HCT116 (cell line): Measurements from ENCODE around the gene BSX. TPM values are rescaled to one million over a fixed set of nuclear protein-coding genes. Genes with fewer than 3 reads are reported as not detected.

ENCODE experiments used
- ATAC-seq: fragments of 200-7000 bp; cut with Tn5 transposase; 2 replicates; pipeline ENCODE4 v1.9.1; 2020; ENCODE audit warnings: mild to moderate bottlenecking, moderate library complexity
- BruUV-seq: library from RNA; stranded (reverse); fragments of 400-500 nt; replicated peaks from 2 replicates; lab custom pipeline; 2021; lab: Mats Ljungman, UMichigan
- CTCF ChIA-PET: fragments of 300-600 bp; sonication (Branson Sonifier 250); formaldehyde crosslinking; loops from one replicate; lab custom pipeline; 2021; ENCODE audit warnings: antibody characterized with exemption; lab: Charles Lee
- POLR2A ChIA-PET: fragments of 300-600, 350-600 bp; sonication (Branson Sonifier 250); formaldehyde crosslinking; loops from one replicate; lab custom pipeline; 2021; ENCODE audit warnings: antibody characterized with exemption; lab: Charles Lee
- RAD21 ChIA-PET, 2 experiments: fragments of 300-600 bp; sonication (Branson Sonifier 250); formaldehyde crosslinking; loops; one replicate each; lab custom pipeline; 2023; ENCODE audit warnings: low total read pairs in 2 of 2; ENCODE audit not compliant: uncharacterized antibody in 2 of 2, unreplicated experiment in 2 of 2, low non-redundant PET in 1 of 2; lab: Charles Lee
- DNase-seq: peaks from one replicate; pipeline ENCODE4 v3.0.0-alpha.2; 2010; ENCODE audit warnings: low read depth, low spot score
- H2AFZ ChIP-seq: fragments of 200-600 bp; shearing (Covaris generic), sonication (generic); 2 replicates; pipeline ENCODE4 v1.6.1; 2017; ENCODE audit warnings: low read depth, mixed run types, mixed read lengths, antibody characterized with exemption, low read length; ENCODE audit not compliant: poor library complexity, severe bottlenecking
- H3K27ac ChIP-seq: 2 replicates; pipeline ENCODE4 v1.5.1; 2012; ENCODE audit warnings: low read depth, low read length
- H3K27me3 ChIP-seq: fragments of 200-600 bp; sonication (generic); 2 replicates; pipeline ENCODE4 v1.6.1; 2016; ENCODE audit warnings: mixed run types, low read length, mixed read lengths; ENCODE audit not compliant: insufficient read depth
- H3K36me3 ChIP-seq, 2 experiments: fragments of 200-500 bp in 1 of 2; fragments of 200-600 bp in 1 of 2; sonication (Bioruptor generic) in 1 of 2; sonication (generic) in 1 of 2; 2 replicates each; pipeline versions ENCODE4 v1.5.1 to v1.6.1; 2014 to 2016; ENCODE audit warnings: low read length in 2 of 2, inconsistent platforms in 1 of 2, mixed read lengths in 1 of 2, mixed run types in 1 of 2; ENCODE audit not compliant: insufficient read depth in 2 of 2, control insufficient read depth in 1 of 2
- H3K4me1 ChIP-seq, 2 experiments: fragments of 200-600 bp in 1 of 2; sonication (generic) in 1 of 2; 2 replicates each; pipeline versions ENCODE4 v1.5.1 to v1.6.1; 2012 to 2017; ENCODE audit warnings: low read length in 2 of 2, inconsistent platforms in 1 of 2, mild to moderate bottlenecking in 1 of 2, mixed read lengths in 1 of 2, mixed run types in 1 of 2, moderate library complexity in 1 of 2; ENCODE audit not compliant: insufficient read depth in 2 of 2, control insufficient read depth in 1 of 2
- H3K4me2 ChIP-seq: fragments of 200-600 bp; sonication (generic); 2 replicates; pipeline ENCODE4 v1.6.1; 2017; ENCODE audit warnings: mixed run types, low read length, mixed read lengths
- H3K4me3 ChIP-seq, 2 experiments: fragments of 200-600 bp in 1 of 2; sonication (generic) in 1 of 2; replicated peaks in 1 of 2; 2 replicates each; pipeline ENCODE4 v1.5.1; 2011 to 2016; ENCODE audit warnings: low read length in 2 of 2, control low read depth in 1 of 2, low read depth in 1 of 2, mild to moderate bottlenecking in 1 of 2, mixed read lengths in 1 of 2, mixed run types in 1 of 2
- H3K79me2 ChIP-seq: fragments of 200-600 bp; sonication (generic); 2 replicates; pipeline ENCODE4 v1.6.1; 2017; ENCODE audit warnings: mild to moderate bottlenecking, mixed run types, low read length, moderate library complexity, mixed read lengths; ENCODE audit not compliant: insufficient read depth
- H3K9ac ChIP-seq: fragments of 200-600 bp; sonication (generic); 2 replicates; pipeline ENCODE4 v1.6.1; 2016; ENCODE audit warnings: low read length, mixed read lengths
- H3K9me2 ChIP-seq: fragments of 200-600 bp; sonication (generic), shearing (Covaris generic); 2 replicates; pipeline ENCODE4 v1.6.1; 2017; ENCODE audit warnings: mixed run types, mild to moderate bottlenecking, moderate library complexity; ENCODE audit not compliant: insufficient read depth
- H3K9me3 ChIP-seq, 2 experiments: fragments of 200-500 bp in 1 of 2; fragments of 200-600 bp in 1 of 2; sonication (Bioruptor generic) in 1 of 2; sonication (generic) in 1 of 2; 2 replicates each; pipeline ENCODE4 v1.6.1; 2014 to 2017; ENCODE audit warnings: low read length in 2 of 2, mixed read lengths in 2 of 2, inconsistent platforms in 1 of 2, low read depth in 1 of 2, mild to moderate bottlenecking in 1 of 2, mixed run types in 1 of 2, moderate library complexity in 1 of 2; ENCODE audit not compliant: control insufficient read depth in 1 of 2, insufficient read depth in 1 of 2
- H4K20me1 ChIP-seq: fragments of 200-600 bp; sonication (generic), shearing (Covaris generic); 2 replicates; pipeline ENCODE4 v1.6.1; 2017; ENCODE audit warnings: mixed run types, mild to moderate bottlenecking, moderate library complexity; ENCODE audit not compliant: insufficient read depth
- ATF3 ChIP-seq: IDR thresholded peaks from 2 replicates; pipeline ENCODE4 v1.6.1; 2012
- EZH2 ChIP-seq: fragments of 200-600 bp; sonication (generic); IDR thresholded peaks from 2 replicates; pipeline ENCODE4 v1.6.1; 2017; ENCODE audit warnings: antibody characterized with exemption, mixed run types
- FOSL1 ChIP-seq: IDR thresholded peaks from 2 replicates; pipeline ENCODE4 v1.6.1; 2012; ENCODE audit warnings: low read depth
- JUND ChIP-seq: IDR thresholded peaks from 2 replicates; pipeline ENCODE4 v1.6.1; 2012
- MAX ChIP-seq: IDR thresholded peaks from 2 replicates; pipeline ENCODE4 v1.6.1; 2012
- RAD21 ChIP-seq: IDR thresholded peaks from 2 replicates; pipeline ENCODE4 v1.6.1; 2012; ENCODE audit warnings: low read depth, mild to moderate bottlenecking
- SRF ChIP-seq: IDR thresholded peaks from 2 replicates; pipeline ENCODE4 v1.6.1; 2012; ENCODE audit warnings: low read depth
- TCF7L2 ChIP-seq: IDR thresholded peaks from 2 replicates; pipeline ENCODE4 v1.7.0; 2011; ENCODE audit warnings: borderline replicate concordance, inconsistent platforms; ENCODE audit not compliant: insufficient read depth, insufficient read length; ENCODE audit errors: extremely low read depth
- ZFX ChIP-seq: fragments of 450-650 bp; IDR thresholded peaks from 2 replicates; pipeline ENCODE4 v1.6.1; 2017
- ZNF274 ChIP-seq: fragments of 200-500 bp; sonication (Bioruptor generic); IDR thresholded peaks from 2 replicates; pipeline ENCODE4 v1.6.1; 2014; ENCODE audit warnings: mild to moderate bottlenecking, low read depth, low read length, inconsistent platforms
- intact Hi-C: fragments of 100-400 bp; cut with micrococcal nuclease; formaldehyde crosslinking; loops from 2 replicates; pipeline ENCODE4 v1.10.0; 2022
- total RNA-seq: library from RNA; stranded (reverse); gene quantifications from one replicate; pipeline ENCODE4 v1.2.1, GENCODE V29; 2021; ENCODE audit not compliant: unreplicated experiment
- TF ChIP-seq, protein P1 (sequence below): IDR thresholded peaks from 2 replicates; pipeline ENCODE4 v1.6.1; 2011; ENCODE audit warnings: mild to moderate bottlenecking, low read length, moderate library complexity; ENCODE audit not compliant: insufficient replicate concordance; ENCODE audit errors: extremely low read depth
- TF ChIP-seq, protein P2 (sequence below), 3 experiments: fragments of 200-600 bp in 1 of 3; sonication (generic) in 1 of 3; IDR thresholded peaks in 2 of 3; conservative IDR thresholded peaks in 1 of 3; 2 replicates each; pipeline ENCODE4 v1.5.1; 2012 to 2017; ENCODE audit warnings: low read depth in 2 of 3, low read length in 2 of 3, antibody characterized with exemption in 1 of 3, borderline replicate concordance in 1 of 3, control low read depth in 1 of 3, mild to moderate bottlenecking in 1 of 3, mixed read lengths in 1 of 3, mixed run types in 1 of 3, moderate library complexity in 1 of 3; ENCODE audit not compliant: insufficient read depth in 1 of 3

BSX gene
- total RNA-seq, 1 experiment from 2014 or later: not detected

GRCh38 chr11:123018702-123019101, 37.1 kb upstream of the BSX start (continued):
- TF ChIP-seq, protein P1, sequence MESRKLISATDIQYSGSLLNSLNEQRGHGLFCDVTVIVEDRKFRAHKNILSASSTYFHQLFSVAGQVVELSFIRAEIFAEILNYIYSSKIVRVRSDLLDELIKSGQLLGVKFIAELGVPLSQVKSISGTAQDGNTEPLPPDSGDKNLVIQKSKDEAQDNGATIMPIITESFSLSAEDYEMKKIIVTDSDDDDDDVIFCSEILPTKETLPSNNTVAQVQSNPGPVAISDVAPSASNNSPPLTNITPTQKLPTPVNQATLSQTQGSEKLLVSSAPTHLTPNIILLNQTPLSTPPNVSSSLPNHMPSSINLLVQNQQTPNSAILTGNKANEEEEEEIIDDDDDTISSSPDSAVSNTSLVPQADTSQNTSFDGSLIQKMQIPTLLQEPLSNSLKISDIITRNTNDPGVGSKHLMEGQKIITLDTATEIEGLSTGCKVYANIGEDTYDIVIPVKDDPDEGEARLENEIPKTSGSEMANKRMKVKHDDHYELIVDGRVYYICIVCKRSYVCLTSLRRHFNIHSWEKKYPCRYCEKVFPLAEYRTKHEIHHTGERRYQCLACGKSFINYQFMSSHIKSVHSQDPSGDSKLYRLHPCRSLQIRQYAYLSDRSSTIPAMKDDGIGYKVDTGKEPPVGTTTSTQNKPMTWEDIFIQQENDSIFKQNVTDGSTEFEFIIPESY: no peak
- TF ChIP-seq SRF (no peak), FOSL1 (no peak), ATF3 (no peak)

DNA sequence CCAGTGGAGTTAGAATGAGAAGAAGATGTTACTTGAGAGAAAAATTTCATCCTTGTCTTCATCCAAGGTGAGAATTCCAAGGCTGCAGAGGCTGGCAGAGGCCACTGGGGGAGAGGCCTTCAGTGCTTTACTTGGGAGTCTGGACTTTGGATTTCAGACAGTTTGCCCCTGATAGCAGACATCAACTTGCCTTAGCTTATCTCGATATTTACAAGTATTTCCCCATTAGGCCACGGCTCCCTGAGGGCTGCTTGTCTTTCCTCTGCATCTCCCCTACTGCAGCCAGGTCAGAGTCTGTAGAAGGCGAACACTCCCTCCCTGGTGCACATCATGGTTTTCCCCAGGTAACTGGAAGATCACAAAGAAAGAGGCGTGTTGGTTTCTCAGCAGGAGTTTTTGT, 29.9 kb upstream of the BSX start:
- CTCF ChIA-PET: interaction anchor here (1.0 to 1.1 kb wide), 2 partner anchors 11 to 42 kb away, joined by 4 read pairs; no protein-coding TSS in a partner anchor

More for the DNA sequence above, 29.9 kb upstream of the BSX start:
- H3K9me2 ChIP-seq: no peaks in the 10 kb centered on the region
- H3K4me3 ChIP-seq: no peak overlapping the region
- ChIA-PET RAD21 (no interaction called here), POLR2A (no interaction called here)
- H3K4me1 ChIP-seq: no peaks in the 10 kb centered on the region
- H3K9ac ChIP-seq: no peak overlapping the region
- no peaks in the 10 kb centered on the region for H4K20me1 ChIP-seq
- intact Hi-C loops: no loop called here
- no peak overlapping the region for H2AFZ ChIP-seq
- BruUV-seq: no TSS peak
- no peaks in the 10 kb centered on the region for H3K79me2 ChIP-seq
- H3K27me3 ChIP-seq: peaks cover 15% of the 10 kb centered on the region; the same call in 1 of the 2 replicates
- no peak overlapping the region for H3K27ac ChIP-seq
- H3K36me3 ChIP-seq: no peaks in the 10 kb centered on the region
- TF ChIP-seq, protein P2, sequence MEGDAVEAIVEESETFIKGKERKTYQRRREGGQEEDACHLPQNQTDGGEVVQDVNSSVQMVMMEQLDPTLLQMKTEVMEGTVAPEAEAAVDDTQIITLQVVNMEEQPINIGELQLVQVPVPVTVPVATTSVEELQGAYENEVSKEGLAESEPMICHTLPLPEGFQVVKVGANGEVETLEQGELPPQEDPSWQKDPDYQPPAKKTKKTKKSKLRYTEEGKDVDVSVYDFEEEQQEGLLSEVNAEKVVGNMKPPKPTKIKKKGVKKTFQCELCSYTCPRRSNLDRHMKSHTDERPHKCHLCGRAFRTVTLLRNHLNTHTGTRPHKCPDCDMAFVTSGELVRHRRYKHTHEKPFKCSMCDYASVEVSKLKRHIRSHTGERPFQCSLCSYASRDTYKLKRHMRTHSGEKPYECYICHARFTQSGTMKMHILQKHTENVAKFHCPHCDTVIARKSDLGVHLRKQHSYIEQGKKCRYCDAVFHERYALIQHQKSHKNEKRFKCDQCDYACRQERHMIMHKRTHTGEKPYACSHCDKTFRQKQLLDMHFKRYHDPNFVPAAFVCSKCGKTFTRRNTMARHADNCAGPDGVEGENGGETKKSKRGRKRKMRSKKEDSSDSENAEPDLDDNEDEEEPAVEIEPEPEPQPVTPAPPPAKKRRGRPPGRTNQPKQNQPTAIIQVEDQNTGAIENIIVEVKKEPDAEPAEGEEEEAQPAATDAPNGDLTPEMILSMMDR (IDR thresholded peaks at IDR 0.05 in 2 of 3, conservative IDR thresholded peaks at IDR 0.05 in 1 of 3; ENCODE audit: borderline replicate concordance in 1 of 3, insufficient read depth in 1 of 3, low read depth in 2 of 3, low read length in 2 of 3): no peak
- TF ChIP-seq ZNF274: no peak
- TF ChIP-seq TCF7L2: no peak
- no peak for TF ChIP-seq ZFX
- no peak for TF ChIP-seq EZH2
- no peak for TF ChIP-seq MAX
- TF ChIP-seq RAD21: no peak
- TF ChIP-seq JUND: no peak
- ATAC-seq (no peak), DNase-seq (no peak)
- H3K4me2 ChIP-seq: no peak overlapping the region
- no peaks in the 10 kb centered on the region for H3K9me3 ChIP-seq
